ENCODE results near the gene SLC24A3. TPM values are rescaled to one million over a fixed set of nuclear protein-coding genes. Genes with fewer than 3 reads are reported as not detected.

The SLC24A3 gene
- total and polyA plus RNA-seq, 4 donors, result 1.9 to 8.4 (median 5.8) TPM

GRCh38 chr20:19269737-19270340 is 57.4 kb downstream of the SLC24A3 start:
- no peaks in the 10 kb centered on the region for H3K36me3 ChIP-seq (ENCODE audit: control insufficient read depth in 4 of 4, insufficient read depth in 4 of 4, low read length in 4 of 4)
- no peak for ATAC-seq (ENCODE audit: insufficient read depth, low FRiP score)
- H3K9me3 ChIP-seq (ENCODE audit: control insufficient read depth in 4 of 4, insufficient read depth in 3 of 4, low read length in 3 of 4), result no peaks in the 10 kb centered on the region
- H3K4me3 ChIP-seq, result no peak overlapping the region
- no peak overlapping the region for H3K9ac ChIP-seq (ENCODE audit: insufficient read depth in 1 of 2, low read length in 2 of 2)
- peaks cover 0 to 8% (median 3%) of the 10 kb centered on the region in 5 donors for H3K4me1 ChIP-seq (ENCODE audit: control insufficient read depth in 5 of 5, insufficient read depth in 5 of 5, low read length in 5 of 5)
- TF ChIP-seq CTCF (IDR thresholded peaks at IDR 0.05; ENCODE audit: control extremely low read depth, extremely low read depth), result no peak
- DNase-seq, result no peak
- 80 to 86% methylated on average over 8 of the region's 8 CpGs for WGBS, 2 donors
- H3K27ac ChIP-seq (ENCODE audit: low read depth in 1 of 2, low read length in 1 of 2), result no peak overlapping the region
- H3K27me3 ChIP-seq (ENCODE audit: control insufficient read depth in 3 of 3, insufficient read depth in 3 of 3, low read length in 2 of 3), result no peaks in the 10 kb centered on the region

- TF ChIP-seq CTCF (IDR thresholded peaks at IDR 0.05; ENCODE audit: control extremely low read depth, extremely low read depth), result no peak
- DNase-seq (no peak), ATAC-seq (ENCODE audit: insufficient read depth, low FRiP score) (no peak)
- Histone ChIP-seq H3K9ac (ENCODE audit: insufficient read depth in 1 of 2, low read length in 2 of 2) (no peak overlapping the region), H3K36me3 (ENCODE audit: control insufficient read depth in 4 of 4, insufficient read depth in 4 of 4, low read length in 4 of 4) (no peaks in the 10 kb centered on the region), H3K9me3 (ENCODE audit: control insufficient read depth in 4 of 4, insufficient read depth in 3 of 4, low read length in 3 of 4) (no peaks in the 10 kb centered on the region), H3K4me1 (ENCODE audit: control insufficient read depth in 5 of 5, insufficient read depth in 5 of 5, low read length in 5 of 5) (peaks cover 0 to 24% (median 13%) of the 10 kb centered on the region in 5 donors), H3K27ac (ENCODE audit: low read depth in 1 of 2, low read length in 1 of 2) (no peak overlapping the region), H3K27me3 (ENCODE audit: control insufficient read depth in 3 of 3, insufficient read depth in 3 of 3, low read length in 2 of 3) (no peaks in the 10 kb centered on the region), H3K4me3 (no peak overlapping the region)
- WGBS, 2 donors, result 74 to 91% methylated on average over 7 of the region's 7 CpGs
Measured at GRCh38 chr20:19271879-19272651, 59.6 kb downstream of the SLC24A3 start.

- ATAC-seq (ENCODE audit: insufficient read depth, low FRiP score) (no peak), DNase-seq (no peak)
- no peak overlapping the region for H3K27ac ChIP-seq (ENCODE audit: low read depth in 1 of 2, low read length in 1 of 2)
- no peaks in the 10 kb centered on the region for H3K9me3 ChIP-seq (ENCODE audit: control insufficient read depth in 4 of 4, insufficient read depth in 3 of 4, low read length in 3 of 4)
- H3K27me3 ChIP-seq (ENCODE audit: control insufficient read depth in 3 of 3, insufficient read depth in 3 of 3, low read length in 2 of 3), result no peaks in the 10 kb centered on the region
- H3K4me1 ChIP-seq (ENCODE audit: control insufficient read depth in 5 of 5, insufficient read depth in 5 of 5, low read length in 5 of 5), result peaks cover 0 to 30% (median 13%) of the 10 kb centered on the region in 5 donors
- WGBS, 2 donors, result 86 to 89% methylated on average over 6 of the region's 6 CpGs
- H3K9ac ChIP-seq (ENCODE audit: insufficient read depth in 1 of 2, low read length in 2 of 2), result no peak overlapping the region
- no peaks in the 10 kb centered on the region for H3K36me3 ChIP-seq (ENCODE audit: control insufficient read depth in 4 of 4, insufficient read depth in 4 of 4, low read length in 4 of 4)
- H3K4me3 ChIP-seq, result no peak overlapping the region
- TF ChIP-seq CTCF (IDR thresholded peaks at IDR 0.05; ENCODE audit: control extremely low read depth, extremely low read depth), result no peak
Measured at GRCh38 chr20:19272976-19273654, 60.7 kb downstream of the SLC24A3 start.

Measured in lung (tissue), 12 donors.